ES-I3 (cell line): ENCODE measurements around the gene FAM171A1.
"Not testable (repeated sequence)": the region's sequence is repeated elsewhere in the genome, so short reads cannot be mapped to it uniquely, and the experiment has no call there.

Experiments used
- H3K36me3 ChIP-seq: 2 replicates; pipeline ENCODE4 v1.6.1; 2013; ENCODE audit warnings: mild to moderate bottlenecking, low read length, control low read depth, moderate library complexity; ENCODE audit not compliant: insufficient read depth
- H3K4me1 ChIP-seq: 2 replicates; pipeline ENCODE4 v1.6.1; 2013; ENCODE audit warnings: mild to moderate bottlenecking, control low read depth, low read length; ENCODE audit not compliant: insufficient read depth
- H3K9ac ChIP-seq: 2 replicates; pipeline ENCODE4 v1.6.1; 2013; ENCODE audit warnings: low read depth, mild to moderate bottlenecking, low read length, moderate library complexity
- H3K9me3 ChIP-seq: 2 replicates; pipeline ENCODE4 v1.6.1; 2013; ENCODE audit warnings: mild to moderate bottlenecking, low read length, moderate library complexity; ENCODE audit not compliant: control insufficient read depth, insufficient read depth

Gene FAM171A1

GRCh38 chr10:15280974-15281373, 90.1 kb downstream of the FAM171A1 start:
- Histone ChIP-seq H3K36me3 (peaks cover 4% of the 10 kb centered on the region; the same call in 1 of the 2 replicates), H3K9me3 (no peaks in the 10 kb centered on the region), H3K9ac (no peak overlapping the region), H3K4me1 (no peaks in the 10 kb centered on the region)

- peaks cover 4% of the 10 kb centered on the region; the same call in 1 of the 2 replicates for H3K36me3 ChIP-seq
- no peaks in the 10 kb centered on the region for H3K4me1 ChIP-seq
- H3K9me3 ChIP-seq: no peaks in the 10 kb centered on the region
- H3K9ac ChIP-seq: no peak overlapping the region
Observed at GRCh38 chr10:15280462-15280861, 90.6 kb downstream of the FAM171A1 start.

GRCh38 chr10:15279236-15279635, 91.9 kb downstream of the FAM171A1 start:
- Histone ChIP-seq H3K4me1 (no peaks in the 10 kb centered on the region), H3K9me3 (no peaks in the 10 kb centered on the region), H3K9ac (no peak overlapping the region), H3K36me3 (peaks cover 4% of the 10 kb centered on the region; the same call in 1 of the 2 replicates)

GRCh38 chr10:15278786-15279185, 92.3 kb downstream of the FAM171A1 start:
- Histone ChIP-seq H3K4me1 (no peaks in the 10 kb centered on the region), H3K36me3 (peaks cover 4% of the 10 kb centered on the region; the same call in 1 of the 2 replicates), H3K9ac (no peak overlapping the region), H3K9me3 (no peaks in the 10 kb centered on the region)

GRCh38 chr10:15276039-15276438, 95.0 kb downstream of the FAM171A1 start:
- not testable (repeated sequence) for H3K36me3 ChIP-seq, H3K9me3 ChIP-seq, H3K9ac ChIP-seq, H3K4me1 ChIP-seq

- H3K9me3 ChIP-seq, H3K36me3 ChIP-seq, H3K9ac ChIP-seq, H3K4me1 ChIP-seq: not testable (repeated sequence)
Observed at GRCh38 chr10:15269838-15270237, 101.3 kb downstream of the FAM171A1 start.

- H3K4me1 ChIP-seq: no peaks in the 10 kb centered on the region
- H3K9me3 ChIP-seq: peaks cover 8% of the 10 kb centered on the region; the same call in 1 of the 2 replicates
- H3K9ac ChIP-seq: no peak overlapping the region
- H3K36me3 ChIP-seq: peaks cover 6% of the 10 kb centered on the region
Observed at GRCh38 chr10:15267496-15267895, 103.6 kb downstream of the FAM171A1 start.

GRCh38 chr10:15266117-15266516, 105.0 kb downstream of the FAM171A1 start:
- Histone ChIP-seq H3K9me3 (peaks cover 8% of the 10 kb centered on the region; the same call in 1 of the 2 replicates), H3K9ac (no peak overlapping the region), H3K4me1 (no peaks in the 10 kb centered on the region), H3K36me3 (peaks cover 6% of the 10 kb centered on the region)

GRCh38 chr10:15265558-15265957, 105.5 kb downstream of the FAM171A1 start:
- Histone ChIP-seq H3K4me1 (no peaks in the 10 kb centered on the region), H3K9ac (no peak overlapping the region), H3K36me3 (peaks cover 6% of the 10 kb centered on the region), H3K9me3 (peaks cover 8% of the 10 kb centered on the region; the same call in 1 of the 2 replicates)

- H3K9me3 ChIP-seq: peaks cover 8% of the 10 kb centered on the region; the same call in 1 of the 2 replicates
- H3K4me1 ChIP-seq: no peaks in the 10 kb centered on the region
- peaks cover 6% of the 10 kb centered on the region for H3K36me3 ChIP-seq
- H3K9ac ChIP-seq: no peak overlapping the region
Observed at GRCh38 chr10:15265056-15265455, 106.0 kb downstream of the FAM171A1 start.

GRCh38 chr10:15263657-15264323, 107.3 kb downstream of the FAM171A1 start:
- Histone ChIP-seq H3K9me3 (no peaks in the 10 kb centered on the region), H3K36me3 (no peaks in the 10 kb centered on the region; the same call in 1 of the 2 replicates), H3K9ac (no peak overlapping the region), H3K4me1 (no peaks in the 10 kb centered on the region)

GRCh38 chr10:15262036-15262713, 108.9 kb downstream of the FAM171A1 start:
- Histone ChIP-seq H3K9me3 (no peaks in the 10 kb centered on the region), H3K4me1 (no peaks in the 10 kb centered on the region), H3K36me3 (no peaks in the 10 kb centered on the region; the same call in 1 of the 2 replicates), H3K9ac (no peak overlapping the region)

- Histone ChIP-seq H3K9ac (no peak overlapping the region), H3K9me3 (no peaks in the 10 kb centered on the region), H3K36me3 (no peaks in the 10 kb centered on the region; the same call in 1 of the 2 replicates), H3K4me1 (peaks cover 12% of the 10 kb centered on the region)
Observed at GRCh38 chr10:15259136-15259535, 112.0 kb downstream of the FAM171A1 start.

- H3K36me3 ChIP-seq: no peaks in the 10 kb centered on the region; the same call in 1 of the 2 replicates
- H3K9ac ChIP-seq: no peak overlapping the region
- no peaks in the 10 kb centered on the region for H3K9me3 ChIP-seq
- peaks cover 14% of the 10 kb centered on the region for H3K4me1 ChIP-seq
Observed at GRCh38 chr10:15258255-15258654, 112.8 kb downstream of the FAM171A1 start.

- peaks cover 14% of the 10 kb centered on the region for H3K4me1 ChIP-seq
- no peaks in the 10 kb centered on the region for H3K9me3 ChIP-seq
- H3K36me3 ChIP-seq: no peaks in the 10 kb centered on the region; the same call in 1 of the 2 replicates
- no peak overlapping the region for H3K9ac ChIP-seq
Observed at GRCh38 chr10:15255961-15256360, 115.1 kb downstream of the FAM171A1 start.
